IPS DF 6.9 (cell line): ENCODE measurements around the gene PDE6C.

Source experiments
- DNase-seq: peaks from one replicate; pipeline ENCODE4 v3.0.0-alpha.2; 2013; ENCODE audit warnings: low read depth, low spot score
- H3K27ac ChIP-seq: one replicate; pipeline ENCODE4 v1.5.1; 2013; ENCODE audit warnings: low read length, control low read depth
- H3K27me3 ChIP-seq: 2 replicates; pipeline ENCODE4 v1.6.1; 2013; ENCODE audit warnings: mild to moderate bottlenecking, low read length; ENCODE audit not compliant: control insufficient read depth, insufficient read depth
- H3K36me3 ChIP-seq: 2 replicates; pipeline ENCODE4 v1.6.1; 2013; ENCODE audit warnings: low read length; ENCODE audit not compliant: control insufficient read depth, insufficient read depth
- H3K4me1 ChIP-seq: 2 replicates; pipeline ENCODE4 v1.6.1; 2013; ENCODE audit warnings: low read length; ENCODE audit not compliant: control insufficient read depth, insufficient read depth
- H3K4me3 ChIP-seq: 2 replicates; pipeline ENCODE4 v1.5.1; 2013; ENCODE audit warnings: mild to moderate bottlenecking, low read length
- H3K9me3 ChIP-seq: 2 replicates; pipeline ENCODE4 v1.6.1; 2013; ENCODE audit warnings: low read length, inconsistent platforms; ENCODE audit not compliant: control insufficient read depth, insufficient read depth
- WGBS: extraction: QIAGEN DNeasy Blood & Tissue Kit; methylation state at CpG from one replicate; pipeline ENCODE4 v1.1.7; 2013; ENCODE audit warnings: mixed read lengths, missing lambda C conversion rate; ENCODE audit not compliant: insufficient read length, insufficient coverage; 5-methylcytosine and 5-hydroxymethylcytosine counted together

Gene PDE6C

DNA sequence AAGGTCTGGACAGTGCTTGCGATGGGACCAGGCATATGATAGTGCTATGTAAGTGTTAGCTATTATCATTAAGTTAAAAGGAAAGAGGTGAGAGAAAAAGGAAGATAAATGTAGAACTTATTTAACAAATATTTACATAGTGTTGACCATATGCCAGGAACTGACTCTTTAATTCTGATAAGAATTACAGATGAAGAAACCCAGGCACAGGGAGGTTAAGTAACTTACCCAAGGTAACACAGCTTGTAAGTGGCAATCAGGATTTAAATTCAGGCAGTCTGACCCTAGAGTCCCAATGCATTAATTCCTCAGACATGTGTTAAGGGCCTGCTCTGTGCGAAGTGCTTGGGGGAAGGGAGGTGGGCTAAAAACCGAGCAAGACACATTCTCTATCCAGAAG lies 34.8 kb upstream of the PDE6C start:
- WGBS = no CpG with 5 or more reads among the region's 3 CpGs
- H3K27ac ChIP-seq = no peak overlapping the region
- no peak overlapping the region for H3K4me3 ChIP-seq

DNA sequence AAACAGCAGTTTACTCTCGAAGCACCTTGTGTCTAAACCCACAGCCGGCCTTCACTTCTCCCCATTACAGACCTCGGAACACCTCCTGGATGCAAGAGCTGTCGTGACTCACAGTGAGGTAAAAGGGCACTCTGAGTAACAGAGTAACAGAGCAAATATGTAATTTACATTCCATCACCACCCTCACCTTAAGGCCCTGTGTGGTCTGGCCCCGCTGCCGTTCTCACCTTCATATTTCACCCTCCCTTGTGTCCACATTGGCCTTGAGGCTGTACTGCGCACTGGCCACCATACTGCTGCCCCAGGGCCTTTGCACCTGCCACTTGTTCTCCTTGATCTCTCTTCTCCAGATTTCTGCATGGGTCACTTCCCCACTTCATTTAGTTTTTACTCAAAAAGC lies 33.2 kb upstream of the PDE6C start:
- Histone ChIP-seq H3K9me3 (no peaks in the 10 kb centered on the region), H3K4me3 (no peak overlapping the region), H3K4me1 (no peaks in the 10 kb centered on the region), H3K27ac (no peak overlapping the region), H3K36me3 (no peaks in the 10 kb centered on the region), H3K27me3 (no peaks in the 10 kb centered on the region)
- no peak for DNase-seq
- no CpG with 5 or more reads among the region's 7 CpGs for WGBS

More for the DNA sequence above, 34.8 kb upstream of the PDE6C start:
- Histone ChIP-seq H3K36me3 (no peaks in the 10 kb centered on the region), H3K4me1 (no peaks in the 10 kb centered on the region), H3K27me3 (no peaks in the 10 kb centered on the region), H3K9me3 (no peaks in the 10 kb centered on the region)
- no peak for DNase-seq

DNA sequence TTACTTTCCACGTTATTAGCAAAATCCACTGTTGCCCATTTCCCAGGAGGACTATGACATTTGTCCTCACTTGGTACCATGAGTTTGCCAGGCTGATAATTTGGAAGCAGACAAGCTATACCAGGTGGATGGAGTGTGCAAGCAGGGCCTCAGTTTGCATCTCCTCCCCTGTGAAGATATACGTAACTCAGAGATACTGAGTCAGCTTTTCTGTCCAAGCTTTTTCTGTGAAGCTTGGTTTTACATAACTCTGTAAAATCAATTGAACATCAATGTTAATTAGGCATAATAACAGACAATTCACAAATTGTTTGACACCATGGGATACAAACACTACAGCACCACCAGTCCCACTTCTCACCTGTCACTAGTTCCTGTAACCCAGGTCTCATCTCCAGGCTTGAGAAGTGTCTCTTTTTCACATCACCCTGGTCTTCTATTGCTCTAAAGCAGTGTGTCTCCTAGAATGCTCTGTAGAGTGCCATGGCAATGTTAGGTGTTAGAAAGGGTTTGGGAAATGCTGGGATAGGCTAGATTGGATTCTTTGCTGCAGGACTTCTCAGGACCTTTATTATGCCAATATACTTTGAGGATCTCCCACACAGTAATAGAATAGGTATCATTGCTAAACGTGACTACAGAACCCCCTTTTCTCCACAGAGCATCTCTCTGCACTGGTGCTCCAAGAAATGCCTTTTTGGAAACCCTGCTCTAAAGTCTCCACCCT lies 32.2 kb upstream of the PDE6C start:
- Histone ChIP-seq H3K9me3 (no peaks in the 10 kb centered on the region), H3K36me3 (no peaks in the 10 kb centered on the region), H3K27me3 (no peaks in the 10 kb centered on the region), H3K4me3 (no peak overlapping the region), H3K4me1 (no peaks in the 10 kb centered on the region), H3K27ac (no peak overlapping the region)
- no peak for DNase-seq
- 100% methylated on average over 1 of the region's 3 CpGs for WGBS

DNA sequence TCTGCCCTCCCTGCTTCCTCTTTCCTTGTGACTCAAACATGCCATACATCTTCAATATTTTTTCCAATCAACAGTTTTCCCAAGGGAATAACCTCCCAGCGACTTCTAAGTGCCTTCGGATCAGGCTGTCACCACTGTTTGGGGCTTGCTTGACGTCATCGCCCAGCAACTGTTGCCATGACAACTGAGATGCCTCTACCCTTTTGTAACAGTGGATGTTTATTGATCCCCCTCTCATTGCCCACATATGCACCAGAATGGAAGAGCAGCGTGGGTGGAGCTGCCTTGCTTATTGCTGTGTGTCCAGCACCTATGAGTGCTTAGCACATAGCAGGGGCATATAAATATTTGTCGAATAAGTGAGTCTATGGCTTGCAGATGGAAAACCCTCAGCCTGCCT lies 31.5 kb upstream of the PDE6C start:
- H3K4me1 ChIP-seq = no peaks in the 10 kb centered on the region
- no peaks in the 10 kb centered on the region for H3K27me3 ChIP-seq
- no peak for DNase-seq
- no CpG with 5 or more reads among the region's 6 CpGs for WGBS
- no peak overlapping the region for H3K27ac ChIP-seq
- no peak overlapping the region for H3K4me3 ChIP-seq
- no peaks in the 10 kb centered on the region for H3K36me3 ChIP-seq
- no peaks in the 10 kb centered on the region for H3K9me3 ChIP-seq

DNA sequence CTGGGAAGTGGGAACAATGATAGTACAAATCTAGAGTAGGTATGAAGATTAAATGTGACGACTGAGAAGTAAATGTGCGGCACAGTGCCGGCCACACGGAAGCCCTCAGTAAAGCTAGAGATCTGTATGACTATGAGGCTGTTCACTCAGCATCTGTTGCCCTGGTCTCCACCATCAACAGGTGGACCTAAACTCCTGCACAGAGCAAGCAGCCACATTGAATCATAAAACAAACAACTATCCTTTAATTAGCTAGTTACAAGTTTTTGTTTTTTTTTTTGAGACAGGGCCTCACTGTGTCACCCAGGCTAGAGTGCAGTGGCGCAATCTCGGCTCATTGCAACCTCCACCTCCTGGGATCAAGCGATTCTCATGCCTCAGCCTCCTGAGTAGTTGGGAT lies 27.9 kb upstream of the PDE6C start:
- no peak for DNase-seq
- WGBS = no CpG with 5 or more reads among the region's 7 CpGs
- Histone ChIP-seq H3K4me3 (no peak overlapping the region), H3K36me3 (no peaks in the 10 kb centered on the region), H3K9me3 (no peaks in the 10 kb centered on the region), H3K27me3 (no peaks in the 10 kb centered on the region), H3K4me1 (no peaks in the 10 kb centered on the region), H3K27ac (no peak overlapping the region)

DNA sequence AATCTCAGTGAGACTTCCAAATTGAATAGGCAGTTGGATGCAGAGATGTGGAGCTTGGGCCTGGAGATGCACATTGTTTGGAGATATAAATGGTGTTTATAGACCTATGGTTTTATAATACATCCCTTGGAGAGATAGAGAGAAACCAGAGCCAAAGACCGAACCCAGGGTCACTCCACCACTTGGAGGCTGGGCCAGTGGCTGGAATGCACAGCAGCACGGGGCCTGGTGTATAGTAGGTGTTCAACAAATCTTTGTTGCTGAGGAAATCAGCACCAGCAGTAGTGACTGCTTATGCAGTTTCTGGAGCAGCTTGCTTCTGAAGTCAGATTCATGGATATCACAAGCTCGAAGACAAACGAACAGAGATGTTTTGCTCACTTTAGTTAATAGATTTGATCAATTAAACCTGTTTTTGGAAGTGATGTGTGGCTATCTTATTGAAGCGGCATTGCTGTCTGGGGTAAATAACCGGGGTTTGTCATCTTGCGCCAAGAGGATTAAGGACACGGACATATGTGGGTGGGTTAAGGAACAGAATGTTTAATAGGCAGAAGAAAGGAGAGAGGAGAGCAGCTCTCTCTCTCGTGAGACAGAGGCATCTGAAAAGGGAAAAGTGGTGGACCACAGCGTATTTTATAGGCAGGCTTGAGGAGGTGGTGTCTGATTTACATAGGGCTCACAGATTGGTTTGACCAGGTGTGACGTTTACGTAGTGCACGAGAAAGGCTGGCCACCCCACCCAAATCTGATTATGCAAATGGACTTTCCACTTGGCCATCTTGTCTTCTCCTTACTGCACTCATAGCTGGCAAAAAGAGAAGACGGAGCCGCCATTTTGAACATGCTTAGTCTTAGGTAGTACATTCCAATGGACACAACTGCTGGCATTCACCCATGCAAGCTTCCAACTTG lies 22.4 kb upstream of the PDE6C start:
- no CpG with 5 or more reads among the region's 15 CpGs for WGBS
- H3K36me3 ChIP-seq = no peaks in the 10 kb centered on the region
- no peaks in the 10 kb centered on the region for H3K9me3 ChIP-seq
- no peak overlapping the region for H3K27ac ChIP-seq
- DNase-seq = no peak
- H3K4me1 ChIP-seq = no peaks in the 10 kb centered on the region
- no peak overlapping the region for H3K4me3 ChIP-seq
- no peaks in the 10 kb centered on the region for H3K27me3 ChIP-seq

DNA sequence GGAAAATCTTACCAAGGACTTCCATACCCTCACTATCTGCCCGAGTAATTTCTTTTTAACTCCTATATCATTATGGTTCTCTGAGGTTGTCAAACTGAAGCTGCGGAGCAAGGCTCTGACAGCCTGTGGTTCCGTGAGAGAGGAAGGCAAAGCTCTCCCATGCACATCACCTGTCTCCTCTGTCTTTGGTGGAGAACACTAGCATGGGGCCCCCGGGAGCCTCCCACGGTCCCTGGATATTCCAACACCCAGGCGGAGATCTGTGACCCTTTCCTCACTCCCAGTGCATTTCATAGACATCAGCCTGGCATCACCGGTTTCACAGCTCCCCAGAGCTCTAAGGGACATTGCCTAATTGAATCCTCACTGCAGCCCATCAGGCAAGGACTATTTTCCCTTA lies 21.7 kb upstream of the PDE6C start:
- H3K4me1 ChIP-seq = no peaks in the 10 kb centered on the region
- H3K9me3 ChIP-seq = no peaks in the 10 kb centered on the region
- DNase-seq = no peak
- no peaks in the 10 kb centered on the region for H3K27me3 ChIP-seq
- no peak overlapping the region for H3K27ac ChIP-seq
- H3K36me3 ChIP-seq = no peaks in the 10 kb centered on the region
- no CpG with 5 or more reads among the region's 7 CpGs for WGBS
- H3K4me3 ChIP-seq = no peak overlapping the region

DNA sequence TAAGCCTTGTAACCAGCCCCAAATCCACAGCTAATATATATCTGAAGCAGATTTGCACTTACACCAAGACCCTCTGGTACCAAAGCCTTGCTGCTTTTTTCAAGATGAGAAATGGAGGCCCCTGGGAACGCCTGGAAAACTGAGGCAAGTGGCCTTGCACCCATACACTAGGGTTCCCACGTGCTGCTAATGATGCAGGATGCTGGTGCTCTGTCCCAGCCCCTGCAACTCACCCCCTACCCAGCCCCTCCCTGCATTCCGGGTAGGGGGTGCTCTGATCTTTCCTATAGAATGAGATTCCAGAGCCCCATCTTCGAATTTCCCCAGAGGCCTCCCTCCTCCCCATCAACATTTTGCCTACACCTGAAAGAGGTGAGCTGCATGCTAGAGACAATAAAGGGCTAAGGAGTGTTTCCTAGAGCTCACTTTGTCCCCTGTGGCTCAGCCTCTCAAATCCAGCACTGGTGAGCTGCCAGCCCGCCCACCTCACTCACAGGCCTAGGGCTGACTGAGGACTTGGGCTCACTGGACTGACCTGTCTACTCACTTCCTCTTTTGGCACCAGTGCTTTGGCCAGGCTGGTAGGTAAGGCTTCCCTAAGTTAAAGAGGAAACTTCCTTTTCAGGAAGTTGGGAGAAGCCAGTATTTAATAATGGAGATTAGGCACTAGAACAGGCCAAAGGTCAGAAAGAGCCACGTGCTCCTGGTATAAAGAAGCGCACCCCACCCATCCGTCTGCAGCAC lies 21.1 kb upstream of the PDE6C start:
- no CpG with 5 or more reads among the region's 8 CpGs for WGBS
- Histone ChIP-seq H3K9me3 (no peaks in the 10 kb centered on the region), H3K4me3 (no peak overlapping the region), H3K27me3 (no peaks in the 10 kb centered on the region), H3K27ac (no peak overlapping the region), H3K4me1 (no peaks in the 10 kb centered on the region), H3K36me3 (no peaks in the 10 kb centered on the region)
- no peak for DNase-seq

DNA sequence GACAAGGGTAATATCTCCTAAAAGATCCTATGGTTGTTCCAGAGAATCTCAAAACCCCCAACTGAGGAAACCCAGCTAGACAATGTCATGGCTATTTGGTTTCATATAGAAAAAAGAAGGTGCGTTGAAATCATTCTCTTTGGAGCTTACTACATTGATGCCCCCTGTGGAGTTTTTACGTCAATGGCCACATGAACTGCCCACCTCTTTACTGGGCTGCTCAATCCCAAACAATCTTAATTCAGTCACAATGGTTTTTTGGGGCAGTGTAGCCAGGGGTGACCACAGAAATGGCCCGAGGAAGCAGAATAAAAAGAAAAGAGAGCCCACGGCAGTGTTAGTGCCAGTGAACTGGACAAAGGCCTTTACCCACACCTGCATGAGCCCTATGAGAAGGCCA lies 19.1 kb upstream of the PDE6C start:
- WGBS = no CpG with 5 or more reads among the region's 4 CpGs
- no peak overlapping the region for H3K4me3 ChIP-seq
- no peaks in the 10 kb centered on the region for H3K36me3 ChIP-seq
- no peaks in the 10 kb centered on the region for H3K4me1 ChIP-seq
- no peak for DNase-seq
- no peaks in the 10 kb centered on the region for H3K27me3 ChIP-seq
- H3K9me3 ChIP-seq = no peaks in the 10 kb centered on the region
- no peak overlapping the region for H3K27ac ChIP-seq

DNA sequence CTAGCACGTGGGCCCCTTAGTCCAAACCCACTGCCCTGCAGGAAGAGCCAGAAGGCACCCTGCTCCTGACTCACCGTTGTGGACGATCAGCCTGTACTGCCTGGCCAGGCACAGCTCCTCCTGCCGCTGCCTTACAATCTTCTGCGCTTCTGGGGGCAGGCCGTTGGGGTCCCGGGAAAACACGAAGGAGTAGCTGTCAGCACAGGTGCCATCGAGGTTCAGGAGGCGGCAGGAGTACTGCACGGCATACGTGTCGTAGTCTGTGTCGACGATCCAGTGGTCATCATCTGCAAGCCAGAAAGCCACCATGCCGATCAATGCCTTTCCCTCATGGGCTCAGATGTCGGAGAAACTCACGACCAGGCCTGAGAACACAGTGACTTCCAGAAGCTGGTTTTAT lies 18.6 kb upstream of the PDE6C start:
- H3K4me3 ChIP-seq = no peak overlapping the region
- no peak for DNase-seq
- H3K27me3 ChIP-seq = no peaks in the 10 kb centered on the region
- no peaks in the 10 kb centered on the region for H3K4me1 ChIP-seq
- H3K9me3 ChIP-seq = no peaks in the 10 kb centered on the region
- WGBS = no CpG with 5 or more reads among the region's 18 CpGs
- H3K36me3 ChIP-seq = no peaks in the 10 kb centered on the region
- H3K27ac ChIP-seq = no peak overlapping the region
